Neural cell (in vitro differentiated cells): ENCODE data around the gene HEATR3. TPM values are rescaled to one million over a fixed set of nuclear protein-coding genes. Genes with fewer than 3 reads are reported as not detected.

Source experiments
- H2AFZ ChIP-seq: fragments of 200-600, 300-800 bp; sonication (generic), shearing (Covaris generic); 2 replicates; pipeline ENCODE4 v1.6.0; 2014; ENCODE audit warnings: low read depth, mild to moderate bottlenecking, antibody characterized with exemption, low read length, moderate library complexity
- H3F3A ChIP-seq: fragments of 200-600 bp; shearing (Covaris generic); 2 replicates; pipeline ENCODE4 v1.6.1; 2016; ENCODE audit warnings: mild to moderate bottlenecking, moderate library complexity, mixed read lengths, antibody characterized with exemption, low read length; ENCODE audit not compliant: insufficient read depth, poor library complexity, severe bottlenecking
- H3K27ac ChIP-seq: fragments of 200-600, 300-800 bp; sonication (generic), shearing (Covaris generic); 2 replicates; pipeline ENCODE4 v1.5.1; 2014; ENCODE audit warnings: mild to moderate bottlenecking, low read length, moderate library complexity
- H3K27me3 ChIP-seq: fragments of 300-800, 200-600 bp; sonication (generic), shearing (Covaris generic); 2 replicates; pipeline ENCODE4 v1.6.0; 2014; ENCODE audit warnings: mild to moderate bottlenecking, low read depth, low read length, moderate library complexity; ENCODE audit not compliant: insufficient read depth
- H3K36me3 ChIP-seq: fragments of 300-800, 200-600 bp; sonication (generic), shearing (Covaris generic); 2 replicates; pipeline ENCODE4 v1.5.1; 2014; ENCODE audit warnings: mild to moderate bottlenecking, antibody characterized with exemption, low read length, moderate library complexity; ENCODE audit not compliant: insufficient read depth
- H3K4me2 ChIP-seq: fragments of 300-800, 200-600 bp; sonication (generic), shearing (Covaris generic); 2 replicates; pipeline ENCODE4 v1.6.0; 2014; ENCODE audit warnings: mild to moderate bottlenecking, low read length
- H3K4me3 ChIP-seq: fragments of 300-800, 200-600 bp; sonication (generic), shearing (Covaris generic); 2 replicates; pipeline ENCODE4 v1.5.1; 2014; ENCODE audit warnings: mild to moderate bottlenecking, low read length, moderate library complexity
- H3K79me2 ChIP-seq: fragments of 200-600 bp; shearing (Covaris generic); replicated peaks from 2 replicates; pipeline ENCODE4 v1.6.0; 2014; ENCODE audit warnings: mild to moderate bottlenecking, low read length, moderate library complexity; ENCODE audit not compliant: insufficient read depth
- H3K9ac ChIP-seq: fragments of 300-800, 200-600 bp; sonication (generic), shearing (Covaris generic); 2 replicates; pipeline ENCODE4 v1.6.1; 2016; ENCODE audit warnings: mild to moderate bottlenecking, low read length, mixed read lengths
- H3K9me2 ChIP-seq: fragments of 200-600 bp; shearing (Covaris generic); 2 replicates; pipeline ENCODE4 v1.6.1; 2016; ENCODE audit warnings: mild to moderate bottlenecking, low read length, mixed read lengths; ENCODE audit not compliant: insufficient read depth
- H3K9me3 ChIP-seq: fragments of 200-600, 300-800 bp; sonication (generic), shearing (Covaris generic); 2 replicates; pipeline ENCODE4 v1.6.1; 2016; ENCODE audit warnings: mild to moderate bottlenecking, mixed run types, low read length, moderate library complexity, mixed read lengths
- H4K20me1 ChIP-seq: fragments of 200-600 bp; shearing (Covaris generic); 2 replicates; pipeline ENCODE4 v1.6.1; 2016; ENCODE audit warnings: mild to moderate bottlenecking, mixed run types; ENCODE audit not compliant: insufficient read depth
- EP300 ChIP-seq: fragments of 450-650 bp; conservative IDR thresholded peaks from 2 replicates; pipeline ENCODE4 v1.6.1; 2014; ENCODE audit warnings: antibody characterized with exemption, mild to moderate bottlenecking, moderate library complexity; ENCODE audit not compliant: poor library complexity, severe bottlenecking
- EZH2 ChIP-seq: fragments of 200-600, 300-800 bp; shearing (Covaris generic), sonication (generic); IDR thresholded peaks from 2 replicates; pipeline ENCODE4 v1.6.1; 2014; ENCODE audit warnings: antibody characterized with exemption, low read length, borderline replicate concordance, mild to moderate bottlenecking; ENCODE audit not compliant: insufficient read depth, poor library complexity, severe bottlenecking
- MXI1 ChIP-seq: fragments of 450-650 bp; conservative IDR thresholded peaks from 2 replicates; pipeline ENCODE4 v1.6.1; 2014; ENCODE audit warnings: antibody characterized with exemption, mild to moderate bottlenecking; ENCODE audit not compliant: poor library complexity, severe bottlenecking
- POLR2AphosphoS5 ChIP-seq: IDR thresholded peaks from 2 replicates; pipeline ENCODE4 v1.6.1; 2012
- RAD21 ChIP-seq: fragments of 450-650 bp; conservative IDR thresholded peaks from 2 replicates; pipeline ENCODE4 v1.6.1; 2014; ENCODE audit warnings: antibody characterized with exemption, mild to moderate bottlenecking, moderate library complexity
- SMC3 ChIP-seq: fragments of 450-650 bp; conservative IDR thresholded peaks from 2 replicates; pipeline ENCODE4 v1.6.1; 2014; ENCODE audit warnings: antibody characterized with exemption, mild to moderate bottlenecking, moderate library complexity; ENCODE audit not compliant: poor library complexity
- TAF1 ChIP-seq: IDR thresholded peaks from 2 replicates; pipeline ENCODE4 v1.6.1; 2012; ENCODE audit warnings: low read depth
- polyA plus RNA-seq: library from polyadenylated mRNA; depleted of rRNA; stranded (reverse); fragments of >200 nt; gene quantifications from 2 replicates; pipeline ENCODE4 v1.2.3, GENCODE V29; 2014
- TF ChIP-seq, protein P1 (sequence below): fragments of 450-650 bp; IDR thresholded peaks from 2 replicates; pipeline ENCODE4 v1.5.1; 2014; ENCODE audit warnings: antibody characterized with exemption, mild to moderate bottlenecking, moderate library complexity; ENCODE audit not compliant: poor library complexity, severe bottlenecking
- TF ChIP-seq, protein P2 (sequence below): IDR thresholded peaks from 2 replicates; pipeline ENCODE4 v1.6.1; 2012; ENCODE audit warnings: borderline replicate concordance

HEATR3 gene
- polyA plus RNA-seq, 1 donor from 2014 or later = 50.5 TPM

DNA sequence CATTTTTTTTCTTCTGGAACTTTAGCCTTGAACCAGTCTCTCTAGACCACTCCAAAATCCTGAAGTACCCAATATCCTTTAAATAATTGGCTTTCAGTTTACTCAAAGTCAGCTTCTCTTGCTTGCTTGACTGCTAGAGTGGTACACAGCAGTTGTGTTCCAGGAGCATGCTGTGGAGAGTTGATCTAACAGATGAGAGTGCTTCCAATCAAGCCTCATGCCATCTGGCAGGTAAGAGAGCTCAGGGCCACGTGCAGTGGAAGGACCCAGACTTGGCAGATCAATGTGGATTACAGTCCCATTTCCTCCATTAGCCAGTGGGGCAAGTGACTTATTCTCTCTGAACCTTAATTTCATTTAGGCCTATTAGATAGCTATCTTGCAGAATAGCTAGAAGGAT lies 25.1 kb upstream of the HEATR3 start:
- H3K27me3 ChIP-seq = no peaks in the 10 kb centered on the region
- H2AFZ ChIP-seq = no peak overlapping the region
- no peak overlapping the region for H3K27ac ChIP-seq

DNA sequence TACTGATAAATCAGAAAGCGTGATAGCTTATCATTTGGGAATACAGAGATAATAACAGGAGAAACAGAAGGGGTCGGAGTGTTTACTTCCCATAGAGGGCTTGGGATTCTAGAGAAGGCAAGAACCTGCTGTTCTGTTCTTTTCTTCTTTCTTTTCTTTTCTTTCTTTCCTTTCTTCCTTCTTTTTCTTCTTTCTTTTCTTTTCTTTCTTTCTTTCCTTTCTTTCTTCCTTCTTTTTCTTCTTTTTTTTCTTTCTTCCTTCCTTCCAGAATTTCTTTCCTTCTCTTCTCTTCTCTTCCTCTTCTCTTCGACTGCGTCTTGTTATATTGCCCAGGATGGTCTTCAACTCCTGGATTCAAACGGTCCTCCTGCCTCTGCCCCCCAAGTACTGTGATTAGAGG lies 22.4 kb upstream of the HEATR3 start:
- Histone ChIP-seq H3K27me3 (no peaks in the 10 kb centered on the region), H3K4me3 (no peak overlapping the region), H3K4me2 (no peak overlapping the region), H3K36me3 (no peaks in the 10 kb centered on the region), H2AFZ (no peak overlapping the region), H3K27ac (no peak overlapping the region), H3K9ac (no peak overlapping the region), H4K20me1 (no peaks in the 10 kb centered on the region), H3K9me3 (no peaks in the 10 kb centered on the region), H3K9me2 (no peaks in the 10 kb centered on the region), H3F3A (no peaks in the 10 kb centered on the region), H3K79me2 (no peaks in the 10 kb centered on the region)
- TF ChIP-seq RAD21 = no peak
- TF ChIP-seq, protein P1, sequence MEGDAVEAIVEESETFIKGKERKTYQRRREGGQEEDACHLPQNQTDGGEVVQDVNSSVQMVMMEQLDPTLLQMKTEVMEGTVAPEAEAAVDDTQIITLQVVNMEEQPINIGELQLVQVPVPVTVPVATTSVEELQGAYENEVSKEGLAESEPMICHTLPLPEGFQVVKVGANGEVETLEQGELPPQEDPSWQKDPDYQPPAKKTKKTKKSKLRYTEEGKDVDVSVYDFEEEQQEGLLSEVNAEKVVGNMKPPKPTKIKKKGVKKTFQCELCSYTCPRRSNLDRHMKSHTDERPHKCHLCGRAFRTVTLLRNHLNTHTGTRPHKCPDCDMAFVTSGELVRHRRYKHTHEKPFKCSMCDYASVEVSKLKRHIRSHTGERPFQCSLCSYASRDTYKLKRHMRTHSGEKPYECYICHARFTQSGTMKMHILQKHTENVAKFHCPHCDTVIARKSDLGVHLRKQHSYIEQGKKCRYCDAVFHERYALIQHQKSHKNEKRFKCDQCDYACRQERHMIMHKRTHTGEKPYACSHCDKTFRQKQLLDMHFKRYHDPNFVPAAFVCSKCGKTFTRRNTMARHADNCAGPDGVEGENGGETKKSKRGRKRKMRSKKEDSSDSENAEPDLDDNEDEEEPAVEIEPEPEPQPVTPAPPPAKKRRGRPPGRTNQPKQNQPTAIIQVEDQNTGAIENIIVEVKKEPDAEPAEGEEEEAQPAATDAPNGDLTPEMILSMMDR = no peak
- no peak for TF ChIP-seq SMC3
- no peak for TF ChIP-seq EP300

More for the DNA sequence above, 25.1 kb upstream of the HEATR3 start:
- no peak overlapping the region for H3K4me3 ChIP-seq
- no peaks in the 10 kb centered on the region for H3F3A ChIP-seq
- no peak overlapping the region for H3K4me2 ChIP-seq
- no peaks in the 10 kb centered on the region for H4K20me1 ChIP-seq
- TF ChIP-seq, protein P2, sequence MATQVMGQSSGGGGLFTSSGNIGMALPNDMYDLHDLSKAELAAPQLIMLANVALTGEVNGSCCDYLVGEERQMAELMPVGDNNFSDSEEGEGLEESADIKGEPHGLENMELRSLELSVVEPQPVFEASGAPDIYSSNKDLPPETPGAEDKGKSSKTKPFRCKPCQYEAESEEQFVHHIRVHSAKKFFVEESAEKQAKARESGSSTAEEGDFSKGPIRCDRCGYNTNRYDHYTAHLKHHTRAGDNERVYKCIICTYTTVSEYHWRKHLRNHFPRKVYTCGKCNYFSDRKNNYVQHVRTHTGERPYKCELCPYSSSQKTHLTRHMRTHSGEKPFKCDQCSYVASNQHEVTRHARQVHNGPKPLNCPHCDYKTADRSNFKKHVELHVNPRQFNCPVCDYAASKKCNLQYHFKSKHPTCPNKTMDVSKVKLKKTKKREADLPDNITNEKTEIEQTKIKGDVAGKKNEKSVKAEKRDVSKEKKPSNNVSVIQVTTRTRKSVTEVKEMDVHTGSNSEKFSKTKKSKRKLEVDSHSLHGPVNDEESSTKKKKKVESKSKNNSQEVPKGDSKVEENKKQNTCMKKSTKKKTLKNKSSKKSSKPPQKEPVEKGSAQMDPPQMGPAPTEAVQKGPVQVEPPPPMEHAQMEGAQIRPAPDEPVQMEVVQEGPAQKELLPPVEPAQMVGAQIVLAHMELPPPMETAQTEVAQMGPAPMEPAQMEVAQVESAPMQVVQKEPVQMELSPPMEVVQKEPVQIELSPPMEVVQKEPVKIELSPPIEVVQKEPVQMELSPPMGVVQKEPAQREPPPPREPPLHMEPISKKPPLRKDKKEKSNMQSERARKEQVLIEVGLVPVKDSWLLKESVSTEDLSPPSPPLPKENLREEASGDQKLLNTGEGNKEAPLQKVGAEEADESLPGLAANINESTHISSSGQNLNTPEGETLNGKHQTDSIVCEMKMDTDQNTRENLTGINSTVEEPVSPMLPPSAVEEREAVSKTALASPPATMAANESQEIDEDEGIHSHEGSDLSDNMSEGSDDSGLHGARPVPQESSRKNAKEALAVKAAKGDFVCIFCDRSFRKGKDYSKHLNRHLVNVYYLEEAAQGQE = no peak
- TF ChIP-seq RAD21 = no peak
- TF ChIP-seq TAF1 = no peak
- TF ChIP-seq EZH2 = no peak
- no peak for TF ChIP-seq SMC3
- no peak for TF ChIP-seq MXI1
- no peak for TF ChIP-seq EP300
- TF ChIP-seq POLR2AphosphoS5 = no peak
- TF ChIP-seq, protein P1 = no peak
- H3K36me3 ChIP-seq = no peaks in the 10 kb centered on the region
- no peaks in the 10 kb centered on the region for H3K9me3 ChIP-seq
- H3K9ac ChIP-seq = no peak overlapping the region
- H3K9me2 ChIP-seq = no peaks in the 10 kb centered on the region
- H3K79me2 ChIP-seq = no peaks in the 10 kb centered on the region
